ENCODE measurements around the gene MASTL.
A peak's percentile ranks its signal among the peaks of the same experiment; 100 is the strongest.

Gene MASTL

GRCh38 chr10:27207350-27207749 lies 52.2 kb downstream of the MASTL start:
- Histone ChIP-seq H4K20me1 (ENCODE audit: insufficient read depth, low read length) (no peaks in the 10 kb centered on the region), H2AFZ (ENCODE audit: low read depth, low read length) (no peak overlapping the region), H3K9ac (ENCODE audit: low read length) (no peak overlapping the region), H3K79me2 (ENCODE audit: low read length) (no peaks in the 10 kb centered on the region), H3K36me3 (replicated peaks; ENCODE audit: low read depth, low read length) (no peaks in the 10 kb centered on the region), H3K4me2 (ENCODE audit: low read length) (no peak overlapping the region), H3K4me3 (ENCODE audit: low read length) (no peak overlapping the region), H3K27me3 (ENCODE audit: low read depth, low read length) (no peaks in the 10 kb centered on the region), H3K9me3 (ENCODE audit: insufficient read depth, low read length) (no peaks in the 10 kb centered on the region), H3K4me1 (ENCODE audit: low read length) (no peaks in the 10 kb centered on the region), H3K27ac (ENCODE audit: low read length) (no peak overlapping the region)
- TF ChIP-seq EZH2phosphoT487 (IDR thresholded peaks at IDR 0.05; ENCODE audit: low read depth) = no peak
- TF ChIP-seq, protein P1, sequence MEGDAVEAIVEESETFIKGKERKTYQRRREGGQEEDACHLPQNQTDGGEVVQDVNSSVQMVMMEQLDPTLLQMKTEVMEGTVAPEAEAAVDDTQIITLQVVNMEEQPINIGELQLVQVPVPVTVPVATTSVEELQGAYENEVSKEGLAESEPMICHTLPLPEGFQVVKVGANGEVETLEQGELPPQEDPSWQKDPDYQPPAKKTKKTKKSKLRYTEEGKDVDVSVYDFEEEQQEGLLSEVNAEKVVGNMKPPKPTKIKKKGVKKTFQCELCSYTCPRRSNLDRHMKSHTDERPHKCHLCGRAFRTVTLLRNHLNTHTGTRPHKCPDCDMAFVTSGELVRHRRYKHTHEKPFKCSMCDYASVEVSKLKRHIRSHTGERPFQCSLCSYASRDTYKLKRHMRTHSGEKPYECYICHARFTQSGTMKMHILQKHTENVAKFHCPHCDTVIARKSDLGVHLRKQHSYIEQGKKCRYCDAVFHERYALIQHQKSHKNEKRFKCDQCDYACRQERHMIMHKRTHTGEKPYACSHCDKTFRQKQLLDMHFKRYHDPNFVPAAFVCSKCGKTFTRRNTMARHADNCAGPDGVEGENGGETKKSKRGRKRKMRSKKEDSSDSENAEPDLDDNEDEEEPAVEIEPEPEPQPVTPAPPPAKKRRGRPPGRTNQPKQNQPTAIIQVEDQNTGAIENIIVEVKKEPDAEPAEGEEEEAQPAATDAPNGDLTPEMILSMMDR (IDR thresholded peaks at IDR 0.05; ENCODE audit: low read depth, low read length) = no peak

- no peaks in the 10 kb centered on the region for H3K4me1 ChIP-seq (ENCODE audit: low read length)
- peaks cover 4% of the 10 kb centered on the region for H3K36me3 ChIP-seq (replicated peaks; ENCODE audit: low read depth, low read length)
- no peaks in the 10 kb centered on the region for H3K9me3 ChIP-seq (ENCODE audit: insufficient read depth, low read length)
- H3K27ac ChIP-seq (ENCODE audit: low read length) = no peak overlapping the region
- H2AFZ ChIP-seq (ENCODE audit: low read depth, low read length) = no peak overlapping the region
- no peak overlapping the region for H3K9ac ChIP-seq (ENCODE audit: low read length)
- no peaks in the 10 kb centered on the region for H4K20me1 ChIP-seq (ENCODE audit: insufficient read depth, low read length)
- TF ChIP-seq EZH2phosphoT487 (IDR thresholded peaks at IDR 0.05; ENCODE audit: low read depth) = no peak
- TF ChIP-seq, protein P1 (IDR thresholded peaks at IDR 0.05; ENCODE audit: low read depth, low read length) = peak; percentile 58
- H3K27me3 ChIP-seq (ENCODE audit: low read depth, low read length) = no peaks in the 10 kb centered on the region
- no peaks in the 10 kb centered on the region for H3K79me2 ChIP-seq (ENCODE audit: low read length)
- H3K4me2 ChIP-seq (ENCODE audit: low read length) = no peak overlapping the region
- no peak overlapping the region for H3K4me3 ChIP-seq (ENCODE audit: low read length)
Measured at GRCh38 chr10:27223964-27224363, 68.8 kb downstream of the MASTL start.

DNA sequence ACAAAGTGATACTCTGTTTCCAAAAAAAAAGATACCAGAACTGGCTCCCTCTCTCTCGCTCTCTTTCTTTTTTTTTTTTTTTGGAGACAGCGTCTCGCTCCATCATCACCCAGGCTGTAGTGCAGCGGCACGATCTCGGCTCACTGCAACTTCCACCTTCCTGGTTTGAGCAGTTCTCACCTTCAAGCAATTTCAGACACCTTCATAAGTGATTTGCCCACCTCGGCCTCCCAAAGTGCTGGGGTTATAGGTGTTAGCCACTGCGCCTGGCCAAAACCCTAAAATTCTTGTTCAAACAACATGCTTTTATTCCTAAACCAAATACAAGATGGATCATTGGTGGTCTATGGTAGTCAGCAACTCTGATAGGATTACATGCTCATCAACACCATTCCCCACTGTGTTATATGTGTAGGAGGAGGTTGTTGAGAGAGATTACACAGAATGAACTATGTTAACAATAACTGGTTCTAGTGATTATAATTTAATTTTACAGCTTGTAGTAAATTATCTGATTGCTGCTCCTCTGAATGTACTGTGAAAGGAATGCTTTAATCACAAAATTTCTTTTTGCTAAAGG lies 69.9 kb downstream of the MASTL start:
- H3K36me3 ChIP-seq (replicated peaks; ENCODE audit: low read depth, low read length) = no peaks in the 10 kb centered on the region
- no peak overlapping the region for H2AFZ ChIP-seq (ENCODE audit: low read depth, low read length)

DNA sequence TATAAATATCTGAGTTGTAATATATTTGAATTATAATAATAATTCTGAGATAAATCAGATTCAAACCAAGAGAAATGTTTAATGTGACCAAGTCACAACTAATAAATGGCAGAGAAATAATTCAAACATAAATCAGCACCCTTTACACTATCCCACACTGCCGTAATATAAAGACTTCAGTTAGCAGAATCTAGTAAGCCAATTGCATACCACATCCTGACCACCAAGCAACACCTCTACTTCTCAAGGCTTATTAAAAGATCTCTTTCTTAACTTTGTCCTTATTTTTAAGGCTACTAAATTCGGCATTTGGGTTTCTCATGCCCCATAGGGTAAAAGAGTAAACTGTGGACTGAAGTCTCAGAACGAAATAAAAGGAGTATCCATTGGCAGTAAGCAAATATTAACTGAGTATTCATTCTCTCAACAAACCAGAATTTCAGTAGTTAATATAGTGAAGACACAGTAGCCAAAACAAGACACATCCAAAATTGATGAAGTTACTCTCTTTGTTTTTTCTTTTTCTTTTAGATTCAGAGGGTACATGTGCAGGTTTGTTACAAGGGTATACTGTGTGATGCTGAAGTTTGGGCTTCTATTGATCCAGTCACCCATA lies 70.6 kb downstream of the MASTL start:
- Histone ChIP-seq H3K4me2 (ENCODE audit: low read length) (no peak overlapping the region), H3K27ac (ENCODE audit: low read length) (no peak overlapping the region), H3K27me3 (ENCODE audit: low read depth, low read length) (no peaks in the 10 kb centered on the region), H3K4me1 (ENCODE audit: low read length) (no peaks in the 10 kb centered on the region), H4K20me1 (ENCODE audit: insufficient read depth, low read length) (no peaks in the 10 kb centered on the region), H3K9ac (ENCODE audit: low read length) (no peak overlapping the region), H3K4me3 (ENCODE audit: low read length) (no peak overlapping the region), H3K9me3 (ENCODE audit: insufficient read depth, low read length) (no peaks in the 10 kb centered on the region), H3K79me2 (ENCODE audit: low read length) (no peaks in the 10 kb centered on the region), H3K36me3 (replicated peaks; ENCODE audit: low read depth, low read length) (no peaks in the 10 kb centered on the region), H2AFZ (ENCODE audit: low read depth, low read length) (no peak overlapping the region)
- TF ChIP-seq, protein P1 (IDR thresholded peaks at IDR 0.05; ENCODE audit: low read depth, low read length) = no peak
- TF ChIP-seq EZH2phosphoT487 (IDR thresholded peaks at IDR 0.05; ENCODE audit: low read depth) = no peak

More for the DNA sequence above, 69.9 kb downstream of the MASTL start:
- Histone ChIP-seq H3K27ac (ENCODE audit: low read length) (no peak overlapping the region), H4K20me1 (ENCODE audit: insufficient read depth, low read length) (no peaks in the 10 kb centered on the region), H3K4me2 (ENCODE audit: low read length) (no peak overlapping the region), H3K9me3 (ENCODE audit: insufficient read depth, low read length) (no peaks in the 10 kb centered on the region), H3K9ac (ENCODE audit: low read length) (no peak overlapping the region), H3K4me1 (ENCODE audit: low read length) (no peaks in the 10 kb centered on the region), H3K27me3 (ENCODE audit: low read depth, low read length) (no peaks in the 10 kb centered on the region), H3K79me2 (ENCODE audit: low read length) (no peaks in the 10 kb centered on the region), H3K4me3 (ENCODE audit: low read length) (no peak overlapping the region)
- TF ChIP-seq EZH2phosphoT487 (IDR thresholded peaks at IDR 0.05; ENCODE audit: low read depth) = no peak
- TF ChIP-seq, protein P1 (IDR thresholded peaks at IDR 0.05; ENCODE audit: low read depth, low read length) = no peak
